Mesenchymal stem cell (in vitro differentiated cells and primary cell): Measurements from ENCODE around the gene TUBGCP3.

Experiments used
- DNase-seq: peaks from one replicate; pipeline ENCODE4 v3.0.0-alpha.2; 2013
- H2AFZ ChIP-seq: one replicate; pipeline ENCODE4 v1.6.1; 2013; ENCODE audit warnings: low read depth, mild to moderate bottlenecking, control low read depth, inconsistent platforms, low read length, moderate library complexity
- H2AK5ac ChIP-seq: 2 replicates; pipeline ENCODE4 v1.6.1; 2013; ENCODE audit warnings: low read length, moderate library complexity, mild to moderate bottlenecking, inconsistent platforms; ENCODE audit not compliant: severe bottlenecking
- H2BK120ac ChIP-seq: one replicate; pipeline ENCODE4 v1.6.1; 2013; ENCODE audit warnings: low read depth, mild to moderate bottlenecking, inconsistent platforms, low read length, moderate library complexity
- H2BK12ac ChIP-seq, 2 experiments: one replicate each; pipeline ENCODE4 v1.6.1; 2013; ENCODE audit warnings: inconsistent platforms in 2 of 2, low read length in 2 of 2, mild to moderate bottlenecking in 2 of 2, moderate library complexity in 2 of 2, control low read depth in 1 of 2
- H2BK15ac ChIP-seq: one replicate; pipeline ENCODE4 v1.6.1; 2013; ENCODE audit warnings: mild to moderate bottlenecking, low read depth, inconsistent platforms; ENCODE audit not compliant: poor library complexity, severe bottlenecking
- H2BK5ac ChIP-seq: 2 replicates; pipeline ENCODE4 v1.6.1; 2013; ENCODE audit warnings: low read depth, mild to moderate bottlenecking, low read length, control low read depth, inconsistent platforms; ENCODE audit not compliant: poor library complexity, severe bottlenecking
- H3K14ac ChIP-seq, 2 experiments: one replicate each; pipeline ENCODE4 v1.6.1; 2013; ENCODE audit warnings: inconsistent platforms in 2 of 2, low read length in 2 of 2, control low read depth in 1 of 2, mild to moderate bottlenecking in 1 of 2, moderate library complexity in 1 of 2
- H3K18ac ChIP-seq, 2 experiments: one replicate each; pipeline ENCODE4 v1.6.1; 2013; ENCODE audit warnings: inconsistent platforms in 2 of 2, low read length in 2 of 2, control low read depth in 1 of 2, low read depth in 1 of 2, mild to moderate bottlenecking in 1 of 2
- H3K23ac ChIP-seq, 2 experiments: one replicate each; pipeline ENCODE4 v1.6.1; 2013; ENCODE audit warnings: inconsistent platforms in 2 of 2, low read length in 2 of 2, mild to moderate bottlenecking in 2 of 2, moderate library complexity in 2 of 2, control low read depth in 1 of 2
- H3K27ac ChIP-seq: 2 replicates; pipeline ENCODE4 v1.5.1; 2013; ENCODE audit warnings: mild to moderate bottlenecking, moderate library complexity, low read length, control low read depth, inconsistent platforms; ENCODE audit not compliant: poor library complexity, severe bottlenecking
- H3K27me3 ChIP-seq, 2 experiments: 2 replicates each; pipeline versions ENCODE4 v1.6.1 to v1.7.0; 2013; ENCODE audit warnings: low read length in 2 of 2, mild to moderate bottlenecking in 2 of 2, moderate library complexity in 2 of 2, control low read depth in 1 of 2, inconsistent platforms in 1 of 2; ENCODE audit not compliant: control insufficient read depth in 1 of 2, insufficient read depth in 1 of 2
- H3K36me3 ChIP-seq, 2 experiments: 2 replicates each; pipeline versions ENCODE4 v1.6.1 to v1.7.0; 2013; ENCODE audit warnings: low read length in 2 of 2, control low read depth in 1 of 2, inconsistent platforms in 1 of 2, low read depth in 1 of 2, mild to moderate bottlenecking in 1 of 2; ENCODE audit not compliant: insufficient read depth in 2 of 2, control insufficient read depth in 1 of 2
- H3K4ac ChIP-seq, 2 experiments: one replicate each; pipeline ENCODE4 v1.6.1; 2013; ENCODE audit warnings: inconsistent platforms in 2 of 2, low read length in 2 of 2, mild to moderate bottlenecking in 2 of 2, moderate library complexity in 2 of 2, control low read depth in 1 of 2, low read depth in 1 of 2
- H3K4me1 ChIP-seq: 2 replicates; pipeline ENCODE4 v1.6.1; 2013; ENCODE audit warnings: low read depth, low read length, control low read depth; ENCODE audit not compliant: control insufficient read depth, insufficient read depth
- H3K4me2 ChIP-seq: 2 replicates; pipeline ENCODE4 v1.6.1; 2013; ENCODE audit warnings: low read length, mild to moderate bottlenecking, inconsistent platforms; ENCODE audit not compliant: poor library complexity, severe bottlenecking
- H3K4me3 ChIP-seq, 2 experiments: 2 replicates each; pipeline versions ENCODE4 v1.5.1 to v1.7.0; 2013; ENCODE audit warnings: low read length in 2 of 2, mild to moderate bottlenecking in 2 of 2, control low read depth in 1 of 2, low read depth in 1 of 2; ENCODE audit not compliant: insufficient read depth in 1 of 2
- H3K79me1 ChIP-seq: replicated peaks from 2 replicates; pipeline ENCODE4 v1.6.1; 2013; ENCODE audit warnings: mild to moderate bottlenecking, control low read depth, low read length, inconsistent platforms; ENCODE audit not compliant: poor library complexity, severe bottlenecking
- H3K9ac ChIP-seq: 2 replicates; pipeline ENCODE4 v1.7.0; 2013; ENCODE audit warnings: mild to moderate bottlenecking, low read length, moderate library complexity
- H3K9me3 ChIP-seq: 2 replicates; pipeline ENCODE4 v1.7.0; 2013; ENCODE audit warnings: mild to moderate bottlenecking, low read length; ENCODE audit not compliant: control insufficient read depth
- H4K8ac ChIP-seq: one replicate; pipeline ENCODE4 v1.6.1; 2013; ENCODE audit warnings: inconsistent platforms, mild to moderate bottlenecking, low read length, moderate library complexity
- H4K91ac ChIP-seq: one replicate; pipeline ENCODE4 v1.6.1; 2013; ENCODE audit warnings: mild to moderate bottlenecking, low read length, inconsistent platforms
- WGBS: methylation state at CpG from one replicate; pipeline ENCODE4 v1.1.7; 2013; ENCODE audit warnings: mixed read lengths; 5-methylcytosine and 5-hydroxymethylcytosine counted together

TUBGCP3 gene

DNA sequence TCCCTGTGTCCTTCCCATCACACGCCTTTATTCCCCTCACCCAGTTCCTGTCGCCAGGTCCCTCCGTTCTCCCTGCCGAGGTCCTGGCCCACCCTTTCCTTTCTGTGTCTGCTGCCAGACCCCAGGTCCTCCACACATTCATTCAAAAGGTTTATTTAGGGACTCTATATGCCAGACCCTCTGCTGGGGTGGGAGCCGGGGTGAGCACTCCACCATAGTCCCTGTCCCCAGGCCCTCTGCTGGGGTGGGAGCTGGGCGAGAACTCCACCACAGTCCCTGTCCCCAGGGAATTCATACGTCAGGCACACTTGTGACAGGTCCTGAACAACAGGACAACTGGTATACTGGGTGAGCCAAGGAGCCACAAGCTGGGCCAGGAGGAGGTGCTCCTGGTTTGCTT is 34.4 kb upstream of the TUBGCP3 start:
- Histone ChIP-seq H3K36me3 (no peaks in the 10 kb centered on the region), H4K91ac (no peak overlapping the region), H3K23ac (no peak overlapping the region), H3K18ac (no peak overlapping the region), H2BK120ac (no peak overlapping the region), H3K4me2 (no peak overlapping the region), H3K4ac (no peak overlapping the region), H2BK5ac (no peak overlapping the region), H3K14ac (peak overlapping the region in 1 of 2 experiments; percentile 20), H3K9me3 (no peaks in the 10 kb centered on the region), H2AFZ (no peak overlapping the region), H2BK15ac (no peak overlapping the region), H3K4me1 (peaks cover 2% of the 10 kb centered on the region), H3K79me1 (no peaks in the 10 kb centered on the region), H3K4me3 (no peak overlapping the region), H2BK12ac (no peak overlapping the region), H3K27ac (no peak overlapping the region), H2AK5ac (no peak overlapping the region), H3K27me3 (peaks cover 40 to 63% of the 10 kb centered on the region in 2 experiments), H4K8ac (no peak overlapping the region), H3K9ac (no peak overlapping the region)
- 75% methylated on average over 7 of the region's 7 CpGs for WGBS
- no peak for DNase-seq

DNA sequence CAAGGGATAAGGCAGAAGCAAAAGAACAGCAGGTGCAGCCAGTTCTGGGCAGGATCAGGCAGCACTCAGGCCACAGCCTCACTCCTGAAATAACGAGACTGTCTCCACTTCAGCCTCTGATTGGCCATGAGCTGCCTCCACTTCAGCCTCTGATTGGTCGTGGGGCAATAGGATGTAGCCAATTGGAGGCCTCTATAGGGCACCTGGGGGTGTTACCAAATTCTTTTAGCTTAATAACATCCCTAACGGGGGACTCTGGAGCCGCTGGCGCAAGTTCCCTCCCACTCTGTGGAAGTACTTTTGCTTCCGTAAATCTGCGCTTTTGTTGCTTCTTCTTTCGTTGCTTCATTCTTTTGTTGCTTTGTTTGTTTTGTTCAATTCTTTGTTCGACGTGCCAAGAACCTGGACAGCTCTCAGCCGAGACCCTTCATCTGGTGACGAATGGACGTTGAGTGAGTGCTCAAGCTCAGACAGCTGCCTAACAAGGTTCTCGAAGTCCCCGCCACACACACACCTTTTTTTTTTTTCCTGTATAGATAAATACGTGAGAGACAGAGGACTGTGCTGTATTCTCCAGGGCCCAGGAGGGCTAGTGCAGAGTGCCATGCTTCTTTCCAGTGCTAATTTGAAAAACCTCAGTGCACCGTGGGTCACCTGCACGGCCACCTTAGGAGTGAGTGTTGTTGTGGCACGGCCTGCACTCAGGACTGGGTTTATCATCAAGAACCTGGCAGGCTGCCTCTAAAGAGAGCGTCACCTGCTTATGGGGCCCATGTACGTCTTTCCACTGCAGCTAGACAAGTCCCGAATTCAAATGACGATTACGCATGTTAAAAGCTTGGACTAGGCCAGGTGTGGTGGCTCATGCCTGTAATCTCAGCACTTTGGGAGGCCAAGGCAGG is 32.0 kb upstream of the TUBGCP3 start:
- Histone ChIP-seq H2AFZ (no peak overlapping the region), H3K36me3 (no peaks in the 10 kb centered on the region), H2BK5ac (no peak overlapping the region), H3K27me3 (peaks cover 43 to 62% of the 10 kb centered on the region in 2 experiments), H4K8ac (no peak overlapping the region), H2BK120ac (no peak overlapping the region), H3K9me3 (no peaks in the 10 kb centered on the region), H3K14ac (no peak overlapping the region), H3K9ac (no peak overlapping the region), H3K4me3 (no peak overlapping the region), H3K27ac (no peak overlapping the region), H2BK12ac (no peak overlapping the region), H2AK5ac (no peak overlapping the region), H3K79me1 (no peaks in the 10 kb centered on the region), H3K4me2 (peak overlapping the region; percentile 26), H4K91ac (no peak overlapping the region), H3K4ac (no peak overlapping the region), H3K4me1 (peaks cover under 1% of the 10 kb centered on the region), H2BK15ac (no peak overlapping the region), H3K23ac (no peak overlapping the region), H3K18ac (no peak overlapping the region)
- WGBS: 62% methylated on average over 22 of the region's 24 CpGs
- DNase-seq: peak; percentile 56

DNA sequence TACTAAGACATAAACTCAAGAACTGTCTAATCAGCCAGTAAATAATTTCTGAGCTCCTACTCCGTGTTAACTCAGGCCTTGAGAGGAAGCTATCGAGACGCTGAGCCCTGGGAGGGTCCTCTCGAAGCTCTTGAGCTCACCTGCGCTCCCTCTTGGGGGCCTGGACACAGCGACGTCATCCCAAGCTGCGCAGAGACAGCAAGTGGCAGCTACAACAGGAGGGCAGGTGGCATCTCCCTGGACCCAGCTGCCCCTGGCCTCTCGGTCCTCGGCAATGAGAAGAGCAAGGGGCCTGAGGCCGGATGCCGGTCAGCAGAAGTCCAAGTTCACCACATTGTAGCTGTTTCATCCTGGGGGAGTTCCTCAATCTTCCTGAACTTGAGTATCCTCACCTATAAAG is 30.5 kb upstream of the TUBGCP3 start:
- H2AFZ ChIP-seq: no peak overlapping the region
- no peak overlapping the region for H2BK12ac ChIP-seq
- no peak overlapping the region for H4K91ac ChIP-seq
- H3K27ac ChIP-seq: no peak overlapping the region
- H3K9ac ChIP-seq: no peak overlapping the region
- H2BK15ac ChIP-seq: no peak overlapping the region
- H2BK120ac ChIP-seq: no peak overlapping the region
- H3K4me1 ChIP-seq: no peaks in the 10 kb centered on the region
- H2BK5ac ChIP-seq: no peak overlapping the region
- no peaks in the 10 kb centered on the region for H3K36me3 ChIP-seq
- no peaks in the 10 kb centered on the region for H3K79me1 ChIP-seq
- no peak overlapping the region for H3K14ac ChIP-seq
- peaks cover 35 to 66% of the 10 kb centered on the region in 2 experiments for H3K27me3 ChIP-seq
- H2AK5ac ChIP-seq: no peak overlapping the region
- no peak overlapping the region for H4K8ac ChIP-seq
- 84% methylated on average over 10 of the region's 12 CpGs for WGBS
- no peak overlapping the region for H3K4me3 ChIP-seq
- H3K9me3 ChIP-seq: no peaks in the 10 kb centered on the region
- H3K18ac ChIP-seq: no peak overlapping the region
- DNase-seq: no peak
- no peak overlapping the region for H3K4ac ChIP-seq
- H3K23ac ChIP-seq: no peak overlapping the region
- no peak overlapping the region for H3K4me2 ChIP-seq

DNA sequence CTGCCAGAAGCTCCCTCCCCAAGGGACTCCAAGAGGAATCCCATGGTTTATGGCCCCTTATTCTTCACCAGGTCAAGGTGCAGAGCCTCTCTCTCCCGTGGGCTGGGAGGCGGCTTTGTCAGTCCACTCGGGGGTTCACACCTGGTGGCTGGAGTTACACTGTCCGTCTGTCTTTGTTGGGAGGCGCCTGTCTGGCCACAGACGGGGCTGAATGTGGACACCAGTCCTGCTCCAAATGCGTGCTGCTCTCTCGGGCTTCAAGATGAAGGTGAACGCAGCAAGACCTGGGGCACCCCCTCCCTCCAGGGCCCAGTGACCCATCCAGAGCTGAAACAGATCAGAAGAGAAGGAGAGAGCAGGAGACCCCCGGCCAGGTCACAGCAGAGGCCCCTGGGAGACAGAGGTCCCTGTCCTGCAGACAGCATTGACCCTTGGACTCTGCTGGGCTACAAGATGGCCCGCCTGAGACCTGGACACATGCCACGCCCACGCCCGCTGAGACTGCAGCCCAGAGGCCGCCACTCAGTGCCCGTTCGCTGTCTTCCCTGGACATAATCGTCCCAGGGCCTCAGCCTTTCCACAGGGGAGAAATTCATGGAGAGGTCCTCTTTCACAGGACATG is 29.9 kb upstream of the TUBGCP3 start:
- Histone ChIP-seq H2BK15ac (no peak overlapping the region), H3K27me3 (peaks cover 31 to 60% of the 10 kb centered on the region in 2 experiments), H3K9ac (no peak overlapping the region), H4K91ac (no peak overlapping the region), H2BK120ac (no peak overlapping the region), H3K23ac (no peak overlapping the region), H3K9me3 (no peaks in the 10 kb centered on the region), H3K27ac (no peak overlapping the region), H4K8ac (no peak overlapping the region), H3K18ac (no peak overlapping the region), H3K79me1 (no peaks in the 10 kb centered on the region), H2AK5ac (no peak overlapping the region), H3K4me2 (no peak overlapping the region), H3K4me3 (no peak overlapping the region), H2BK5ac (no peak overlapping the region), H3K14ac (no peak overlapping the region), H3K4me1 (no peaks in the 10 kb centered on the region), H3K4ac (no peak overlapping the region), H3K36me3 (no peaks in the 10 kb centered on the region), H2AFZ (no peak overlapping the region), H2BK12ac (no peak overlapping the region)
- 85% methylated on average over 18 of the region's 18 CpGs for WGBS
- DNase-seq: no peak
